HG03558 (cell line): ENCODE measurements around the gene UBL3.

Experiments
- ATAC-seq: cut with Tn5 transposase; IDR thresholded peaks from one replicate; pipeline ENCODE4 v1.9.1; 2021; ENCODE audit warnings: moderate number of reproducible peaks; ENCODE audit not compliant: unreplicated experiment; ENCODE audit errors: extremely low read depth

UBL3 gene, protein sequence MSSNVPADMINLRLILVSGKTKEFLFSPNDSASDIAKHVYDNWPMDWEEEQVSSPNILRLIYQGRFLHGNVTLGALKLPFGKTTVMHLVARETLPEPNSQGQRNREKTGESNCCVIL

DNA sequence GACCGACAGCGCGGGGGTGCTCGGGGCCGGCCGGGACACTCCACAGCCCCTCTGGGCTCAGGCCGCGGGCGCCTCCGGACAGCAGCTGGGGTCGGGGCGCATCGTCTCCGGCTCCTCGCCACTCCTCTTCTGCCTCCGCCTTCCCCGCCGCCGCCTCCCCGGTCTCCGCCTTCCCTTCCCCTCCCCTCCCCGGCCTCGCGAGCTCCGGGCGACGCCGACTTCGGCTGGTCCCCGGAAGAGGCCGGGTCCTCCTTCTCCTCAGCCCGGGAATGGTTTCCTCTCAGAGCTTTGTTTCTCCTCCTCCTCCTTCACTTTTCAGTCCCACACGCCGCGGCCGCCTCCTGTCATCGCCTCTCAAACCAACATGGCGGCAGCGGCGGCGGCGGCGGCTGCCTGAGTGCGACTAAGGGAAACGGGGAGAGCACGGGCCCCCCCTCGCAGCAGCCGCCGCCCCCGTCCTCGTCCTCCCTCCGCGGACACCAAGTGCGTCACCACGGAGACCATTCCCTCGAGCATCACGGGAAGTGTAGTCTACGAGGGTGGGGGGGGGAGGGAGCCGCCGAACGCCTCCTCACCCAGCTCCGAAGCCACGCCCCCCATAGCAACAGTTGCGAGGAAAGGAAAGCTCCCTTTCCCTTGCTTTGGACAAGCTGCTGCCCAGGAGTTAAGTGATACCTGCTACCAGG, at the start of gene UBL3:
Gene UBL3 (minus strand): TSS at position 405 of the 686 bp plus-strand sequence. CDS start 1,079 bp downstream, outside the sequence.
- ATAC-seq, result peak; percentile 61

DNA sequence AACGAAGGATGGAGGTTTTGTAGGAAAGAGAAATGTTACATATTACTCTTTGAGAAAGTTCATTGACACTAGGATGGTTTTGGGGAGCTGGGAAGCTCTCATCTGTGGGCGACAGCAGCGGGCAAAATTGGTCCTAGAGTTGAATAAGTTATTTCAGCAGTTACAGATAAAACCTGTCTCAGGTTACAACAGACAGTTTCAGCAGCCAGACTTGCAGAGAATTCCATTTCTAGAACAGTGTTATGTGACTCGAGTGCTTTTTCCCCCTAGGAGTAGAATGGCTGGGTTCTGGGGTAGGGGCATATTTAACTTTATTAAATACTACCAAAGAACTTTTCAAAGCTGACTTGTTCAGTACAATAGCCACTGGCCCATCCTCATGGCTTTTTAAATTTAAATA, 46.7 kb upstream of the UBL3 start:
- ATAC-seq, result no peak

DNA sequence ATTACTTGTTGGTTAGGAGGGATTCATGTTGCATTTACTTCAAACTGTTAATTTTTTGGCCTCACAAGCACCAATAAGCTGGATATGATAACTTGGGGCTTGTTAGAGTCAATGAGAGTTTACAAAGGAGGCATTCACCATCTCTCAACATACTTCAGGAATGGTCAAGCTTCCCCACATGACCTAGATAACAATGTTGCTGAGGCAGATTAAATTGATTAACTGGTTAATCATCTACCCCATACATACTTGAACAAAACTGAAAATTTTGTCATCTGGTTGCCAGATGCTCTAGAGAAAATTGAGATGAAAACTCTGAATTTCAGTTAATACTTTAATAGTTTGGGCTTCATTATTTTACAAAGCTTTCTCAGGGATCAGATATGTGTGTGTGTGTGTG, 43.0 kb upstream of the UBL3 start:
- no peak for ATAC-seq

DNA sequence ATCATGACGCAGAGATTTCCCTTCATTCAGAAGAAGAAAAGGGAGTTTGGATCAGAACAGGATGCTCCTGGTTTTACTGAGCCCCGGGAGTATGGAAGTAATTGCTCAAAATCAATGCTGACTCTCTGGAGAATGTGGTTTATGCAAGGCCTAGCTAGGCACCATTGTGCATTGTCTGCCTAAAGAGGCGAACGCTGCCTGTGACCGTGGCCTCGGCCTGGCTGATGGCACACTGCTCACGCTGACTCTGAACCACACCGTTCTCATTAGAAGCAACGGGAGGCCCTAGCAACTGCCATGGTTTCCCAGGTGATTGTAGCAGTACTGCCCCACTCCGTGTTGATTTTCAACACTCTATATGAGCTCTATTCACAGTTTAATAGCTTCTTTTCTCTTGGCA, 41.7 kb upstream of the UBL3 start:
- no peak for ATAC-seq

DNA sequence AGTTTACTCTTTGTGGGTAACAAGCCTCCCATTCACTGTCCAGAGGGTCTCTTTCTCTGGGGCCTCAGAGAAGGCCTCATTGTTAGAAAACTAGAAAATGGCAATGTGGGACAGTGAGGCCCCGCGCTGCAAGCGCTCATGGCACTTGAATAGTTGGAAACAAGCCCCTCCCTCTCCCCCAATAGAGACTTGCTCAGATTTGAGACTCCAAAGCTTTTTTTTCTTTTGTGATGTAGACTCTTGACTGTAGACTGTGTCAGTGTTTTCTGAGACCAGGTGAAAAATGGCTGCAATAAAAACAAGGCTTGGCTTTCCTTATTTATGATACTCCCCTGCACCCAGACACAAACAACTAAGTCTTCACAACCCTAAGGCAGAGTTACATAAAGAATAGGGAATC, 38.7 kb upstream of the UBL3 start:
- ATAC-seq, result no peak

DNA sequence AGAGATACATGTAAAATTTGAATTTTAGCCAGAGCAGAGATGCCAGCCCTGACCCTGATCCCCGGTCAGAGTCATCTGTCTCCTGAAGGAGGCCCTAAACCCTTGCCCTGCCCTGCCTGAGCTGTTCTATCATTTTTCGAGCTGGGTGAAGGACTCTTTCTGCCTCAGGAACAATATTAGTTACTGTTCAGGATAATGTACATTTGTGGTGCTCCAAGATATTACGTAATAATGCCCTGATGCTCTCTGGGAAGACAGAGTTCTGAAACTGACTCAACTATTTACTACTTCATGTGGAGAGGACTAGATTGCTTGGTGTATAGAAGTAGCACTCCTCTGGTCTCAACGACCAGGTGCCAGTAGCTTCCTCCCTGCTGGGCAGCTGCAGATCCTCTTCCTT, 37.9 kb upstream of the UBL3 start:
- no peak for ATAC-seq

DNA sequence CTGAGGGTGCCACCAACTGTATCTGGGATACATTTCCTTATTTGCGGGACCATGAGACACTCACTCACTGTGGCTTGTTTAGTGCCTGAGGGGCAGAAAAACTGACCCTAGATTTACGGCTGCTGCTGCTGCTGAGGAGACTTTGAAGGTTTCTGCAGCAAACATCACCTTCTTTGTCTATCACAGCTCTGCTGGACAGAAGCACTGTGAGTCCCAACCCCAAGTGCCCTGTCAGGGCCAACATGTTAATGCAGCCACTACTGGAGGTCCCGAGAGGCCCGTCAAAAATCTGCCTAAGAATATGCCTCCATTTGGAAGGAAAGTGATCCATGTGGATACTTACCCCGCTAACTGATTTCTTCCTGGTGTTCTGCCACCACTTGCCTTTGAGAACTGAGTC, 37.3 kb upstream of the UBL3 start:
- no peak for ATAC-seq

DNA sequence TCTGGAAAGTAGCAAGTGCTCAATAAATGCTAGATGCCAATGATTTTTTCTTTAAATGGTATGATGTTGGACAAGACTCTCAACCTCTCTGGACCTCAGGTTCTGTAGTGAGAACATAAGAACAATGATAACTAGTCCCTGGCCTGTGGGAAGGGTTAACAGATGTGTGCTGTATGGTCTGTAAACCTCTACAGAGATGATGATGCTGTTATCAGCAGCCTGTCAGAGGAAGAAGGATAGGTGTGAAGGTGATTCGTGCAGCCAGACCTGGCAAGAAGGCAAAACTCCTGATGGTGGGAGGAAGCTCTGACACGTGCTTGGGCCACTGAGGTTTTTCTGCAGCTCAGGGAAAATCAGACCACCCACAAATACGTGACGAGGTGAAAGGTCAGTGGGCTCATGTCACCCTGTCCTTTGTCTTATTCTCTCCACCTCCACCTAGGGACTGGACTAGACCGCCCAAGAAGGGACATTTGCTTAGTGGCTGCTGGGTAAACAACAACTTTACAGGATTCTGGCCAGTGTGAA, 36.7 kb upstream of the UBL3 start:
- ATAC-seq, result no peak

DNA sequence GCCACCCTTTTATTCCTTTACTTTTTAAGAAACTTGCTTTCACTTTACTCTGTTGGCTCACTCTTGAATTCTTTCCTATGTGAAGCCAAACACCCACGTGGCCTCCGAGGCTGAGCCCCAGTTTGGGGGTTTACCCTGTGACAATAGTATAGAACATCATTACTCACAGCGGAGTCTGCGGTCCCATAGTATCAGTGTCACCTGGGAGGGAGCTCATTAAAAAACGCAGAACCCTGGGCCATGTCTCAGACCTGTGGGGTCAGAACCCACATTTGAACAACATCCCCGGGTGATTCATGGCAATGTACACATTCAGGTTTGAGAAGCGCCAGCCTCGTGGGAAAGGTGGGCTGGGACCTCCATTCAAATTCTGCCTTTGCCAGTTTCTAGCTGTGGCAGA, 36.0 kb upstream of the UBL3 start:
- no peak for ATAC-seq

DNA sequence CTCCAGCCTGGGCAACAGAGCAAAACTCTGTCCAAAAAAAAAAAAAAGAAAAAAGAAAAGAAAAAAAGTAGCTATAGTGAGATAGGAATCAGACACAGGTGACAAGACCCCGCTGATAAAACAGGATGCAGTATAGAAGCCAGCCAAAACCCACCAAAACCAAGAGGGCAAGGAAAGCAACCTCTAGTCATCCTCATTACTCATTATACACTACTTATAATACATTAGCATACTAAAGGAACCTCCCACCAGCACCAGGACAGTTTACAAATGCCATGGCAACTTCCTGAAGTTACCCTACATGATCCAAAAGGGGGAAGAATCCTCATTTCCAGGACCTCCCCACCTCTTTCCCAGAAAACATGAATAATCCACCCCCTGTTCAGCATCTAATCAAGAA, 35.6 kb upstream of the UBL3 start:
- no peak for ATAC-seq

DNA sequence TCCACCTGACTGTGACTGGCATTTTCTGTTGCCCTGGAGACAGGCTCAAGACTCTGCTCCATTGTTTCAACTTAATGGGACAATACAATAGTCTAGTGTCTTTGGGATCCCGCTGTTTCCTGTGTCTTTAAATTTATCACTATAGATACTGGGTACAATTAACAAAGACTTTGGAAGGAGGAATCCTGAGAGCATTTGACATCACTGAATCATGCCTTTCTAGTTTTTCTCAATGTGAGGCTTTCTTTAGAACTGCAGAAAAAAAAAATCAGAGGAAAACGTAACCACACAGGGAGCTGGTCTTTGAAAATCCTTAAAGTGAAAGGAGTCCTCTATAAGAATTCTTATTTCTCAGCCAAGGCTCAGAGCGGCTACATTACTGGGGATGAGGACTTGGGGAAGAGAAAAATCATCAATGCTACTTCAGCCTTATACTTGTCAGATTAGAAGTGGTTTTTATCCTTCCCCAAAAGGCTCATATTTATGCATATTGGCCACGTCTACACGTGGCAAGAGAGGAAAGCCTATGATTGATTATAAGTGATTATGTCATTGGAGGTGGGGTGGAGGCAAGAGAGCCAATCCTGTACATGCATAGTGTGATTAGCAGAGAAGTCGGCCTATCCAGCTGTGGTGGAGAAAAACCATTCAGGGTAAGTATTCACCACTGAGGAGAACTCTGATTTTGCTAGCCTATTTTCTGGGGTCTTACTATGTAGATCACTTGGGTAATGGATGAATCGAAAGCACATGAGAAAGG, 34.4 kb upstream of the UBL3 start:
- ATAC-seq, result no peak

DNA sequence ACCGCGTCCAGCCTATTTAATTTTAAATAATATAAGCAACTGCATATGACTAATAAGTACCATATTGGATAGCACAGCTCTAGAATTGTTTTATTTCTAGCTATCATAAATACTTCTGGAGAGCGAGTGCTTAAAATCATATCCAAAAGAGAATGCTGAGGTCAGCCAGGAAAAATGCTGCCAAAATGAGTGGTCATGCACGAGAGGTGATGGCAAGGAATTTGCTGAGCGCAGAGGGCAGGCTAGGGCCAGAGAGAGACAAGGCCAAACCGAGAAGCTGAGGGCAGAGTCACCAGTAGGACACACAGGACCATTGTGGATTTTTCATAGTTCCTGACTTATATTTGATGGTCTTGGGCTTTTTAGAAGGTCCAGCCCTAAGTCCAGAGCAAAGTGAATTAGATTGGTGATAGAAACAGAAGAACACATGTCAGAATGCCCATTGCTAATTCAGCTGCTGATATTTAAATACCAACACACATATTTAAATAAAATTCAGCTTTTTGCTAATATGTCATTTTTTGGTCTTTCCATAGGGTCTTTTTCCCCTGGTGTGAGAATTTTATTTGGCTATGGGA, 33.6 kb upstream of the UBL3 start:
- ATAC-seq, result no peak

DNA sequence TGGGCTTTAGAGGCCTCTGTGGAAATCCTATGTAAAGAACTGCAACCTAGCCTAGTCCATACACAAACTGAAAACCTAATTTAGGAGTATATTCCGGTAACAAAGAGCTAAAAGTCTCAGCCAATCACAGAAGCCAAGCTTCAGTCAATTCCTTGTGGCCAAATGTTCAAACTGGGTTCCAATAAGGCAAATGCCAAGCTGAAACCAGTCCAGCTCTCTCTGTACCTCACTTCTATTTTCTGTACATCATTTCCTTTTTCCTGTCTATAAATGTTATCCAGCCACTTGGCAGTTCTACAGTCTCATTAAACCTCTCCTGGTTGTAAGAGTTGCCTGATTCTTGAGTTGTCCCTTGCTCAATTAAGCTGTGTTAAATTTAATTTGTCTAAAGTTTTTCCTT, 31.7 kb upstream of the UBL3 start:
- no peak for ATAC-seq

DNA sequence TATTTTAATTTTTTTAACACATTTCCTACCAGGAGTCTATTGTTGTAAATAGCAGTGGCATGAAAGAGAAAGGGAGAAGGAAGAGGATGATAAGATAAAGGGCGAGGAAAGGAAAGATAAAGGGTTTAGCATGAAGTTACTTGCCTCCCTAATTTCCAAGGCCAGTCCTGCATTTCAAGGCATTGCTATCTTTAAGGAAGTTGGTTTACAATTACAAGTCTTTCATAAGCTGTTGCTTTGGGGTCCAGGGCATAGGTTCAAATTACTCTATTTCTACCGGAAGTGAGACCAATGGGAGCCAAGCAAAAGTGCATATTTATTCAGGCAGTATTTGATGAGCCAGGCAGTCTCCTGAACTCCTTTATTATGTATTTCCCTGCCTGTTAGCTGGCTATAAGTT, 27.7 kb upstream of the UBL3 start:
- ATAC-seq, result no peak

DNA sequence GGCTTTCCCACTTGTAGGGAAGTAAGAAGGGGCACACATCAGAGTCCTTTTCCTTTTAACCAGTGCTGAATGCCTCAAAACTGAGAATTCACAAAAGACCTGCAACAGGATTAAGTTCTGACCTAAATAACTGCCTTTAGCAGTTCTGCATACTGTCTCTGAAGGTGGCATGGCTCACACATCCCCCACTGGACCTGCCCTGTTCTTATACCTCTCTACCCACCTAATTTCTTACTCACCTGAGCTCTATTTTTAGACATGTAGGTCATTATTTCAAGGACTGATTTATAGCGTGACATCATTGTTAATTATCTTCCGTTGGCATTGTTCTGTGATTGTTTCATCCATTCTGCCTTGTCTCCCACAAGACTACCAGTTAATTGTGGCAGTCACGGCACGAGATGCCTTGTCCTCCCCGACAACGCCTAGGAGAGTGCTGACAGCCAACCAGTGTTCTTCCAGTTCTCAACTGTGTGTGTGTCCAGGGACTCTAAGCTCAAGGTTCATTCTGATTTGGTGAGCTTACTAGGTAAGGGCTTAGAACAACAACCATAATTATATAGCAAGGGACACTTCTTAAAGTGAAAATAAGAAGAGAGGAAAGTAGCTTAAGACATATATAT, 27.1 kb upstream of the UBL3 start:
- ATAC-seq, result no peak

DNA sequence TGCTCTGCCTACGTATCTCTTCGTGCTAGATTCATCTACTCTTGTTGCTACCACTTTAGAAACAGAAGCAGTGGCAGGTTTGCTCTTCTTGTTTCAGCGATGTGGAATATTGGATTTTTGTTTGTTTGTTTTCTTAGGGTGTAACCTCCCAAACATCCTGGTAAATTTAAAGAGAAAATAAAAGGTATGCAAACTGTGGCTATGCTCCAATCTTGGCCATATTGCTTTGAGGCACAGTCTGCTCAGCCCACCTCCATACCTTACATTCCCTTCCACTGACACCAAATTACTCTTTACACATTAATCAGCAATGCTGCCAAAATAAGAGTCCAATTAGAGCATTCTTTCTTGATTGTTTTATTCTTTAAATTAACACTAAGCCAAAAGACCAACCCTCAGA, 25.2 kb upstream of the UBL3 start:
- ATAC-seq, result no peak

DNA sequence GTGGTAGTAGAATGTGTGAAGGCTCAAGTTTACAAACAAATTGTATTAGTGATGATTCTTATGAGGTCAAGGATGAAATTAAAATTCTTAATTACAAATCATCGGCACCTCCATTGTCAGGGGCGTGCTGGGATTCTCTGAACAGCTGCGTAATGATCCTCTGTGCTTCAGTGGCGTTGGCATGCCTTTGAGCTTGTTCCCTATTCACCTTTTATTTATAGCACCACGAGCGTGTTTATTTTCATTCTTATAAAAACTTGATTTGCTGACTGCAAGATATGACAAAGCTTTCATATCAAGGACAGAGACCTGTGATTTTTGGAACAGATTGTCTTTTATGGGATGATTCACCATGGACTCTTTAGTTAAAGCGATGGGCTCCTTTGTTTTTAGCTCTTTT, 18.2 kb upstream of the UBL3 start:
- no peak for ATAC-seq

DNA sequence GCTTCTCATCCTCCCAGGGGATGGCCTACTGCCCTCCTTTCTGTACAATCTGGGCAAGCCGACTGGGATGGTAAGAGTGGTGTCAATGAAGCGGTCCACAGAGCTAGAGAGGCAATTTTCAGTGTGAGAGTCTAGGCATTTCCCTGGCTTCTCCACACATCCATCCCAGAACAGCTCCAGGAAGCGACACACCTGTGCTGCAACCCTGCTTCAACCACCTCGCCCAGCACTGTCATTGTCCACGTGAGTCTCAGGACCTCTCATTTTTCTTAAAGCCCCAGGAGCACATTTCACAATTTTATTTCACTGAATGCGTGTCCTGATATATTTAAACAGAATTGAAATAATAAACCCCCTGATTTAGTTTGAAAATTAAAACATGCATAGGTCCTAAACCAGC, 15.5 kb upstream of the UBL3 start:
- no peak for ATAC-seq

DNA sequence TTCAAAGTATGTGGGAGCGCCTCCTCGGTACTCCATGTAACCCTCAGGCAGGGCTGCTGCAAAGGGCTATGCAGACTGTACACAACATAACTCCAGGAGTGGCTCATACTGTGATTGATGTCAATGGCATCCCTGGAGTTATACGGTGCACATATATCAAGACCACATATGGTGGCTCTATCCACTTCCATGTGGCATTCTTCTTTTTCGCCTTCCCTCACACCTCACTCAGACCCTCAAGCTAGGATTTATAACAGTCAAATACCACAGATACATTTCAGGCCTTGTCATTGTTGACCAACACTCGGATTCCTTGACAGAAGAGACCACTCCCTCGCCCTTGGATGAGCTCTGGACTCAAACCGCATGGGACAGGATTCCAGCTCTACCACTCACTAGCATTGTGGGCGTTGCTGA, 11.3 kb upstream of the UBL3 start:
- ATAC-seq, result no peak

DNA sequence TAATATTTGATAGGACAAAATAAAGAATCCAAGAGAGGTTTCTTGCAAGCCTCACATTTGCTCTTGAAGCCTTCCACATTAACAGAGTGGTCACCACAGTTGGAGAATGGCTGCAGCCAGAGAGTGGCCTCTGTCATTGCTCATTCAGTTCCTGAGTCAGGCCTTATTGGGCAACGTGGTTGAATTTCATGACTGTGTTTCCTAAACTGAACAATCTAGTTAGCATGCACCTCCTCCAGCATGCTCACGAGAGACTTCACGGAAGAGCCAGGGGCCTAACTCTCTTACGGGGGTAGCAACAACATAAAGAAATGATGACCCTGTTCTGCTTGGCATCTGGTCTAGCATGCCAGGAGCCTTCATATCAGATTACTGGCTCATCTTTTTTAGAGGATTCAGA, 9.6 kb upstream of the UBL3 start:
- ATAC-seq, result no peak

DNA sequence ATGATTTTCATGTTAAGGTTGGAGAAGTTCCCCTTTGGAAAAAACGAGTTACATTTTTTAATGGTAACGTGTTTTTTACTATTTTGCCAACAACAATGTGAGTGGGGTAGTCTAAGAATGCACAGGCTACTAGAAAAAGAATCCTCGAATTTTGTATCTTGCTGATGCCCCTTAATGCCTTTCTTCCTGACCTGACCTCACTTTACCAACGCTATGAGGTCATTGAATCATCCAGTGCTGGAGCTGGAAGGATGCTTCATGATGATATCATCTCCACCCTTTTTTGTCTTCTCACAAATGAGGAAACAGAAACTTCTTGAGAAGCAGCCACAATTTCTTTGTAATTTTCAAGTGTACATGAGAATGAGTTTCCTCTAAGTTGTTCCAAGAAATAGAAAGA, 8.2 kb upstream of the UBL3 start:
- ATAC-seq, result no peak
